ENCODE measurements around the gene IER5. TPM values are rescaled to one million over a fixed set of nuclear protein-coding genes. Genes with fewer than 3 reads are reported as not detected.

Gene IER5
- total RNA-seq, 1 experiment from 2014 or later: 18.2 TPM

GRCh38 chr1:181106479-181106878, 18.0 kb downstream of the IER5 start:
- H3K4me3 Mint-ChIP-seq: peak overlapping the region; percentile 79; the same call in 1 of the 2 replicates
- H3K27ac Mint-ChIP-seq: no peak overlapping the region
- POLR2A ChIA-PET: interaction anchor here (1.1 to 3.1 kb wide), 2 partner anchors 16 to 22 kb away, joined by 3 to 12 read pairs; no protein-coding TSS in a partner anchor
- no peak for DNase-seq (ENCODE audit: low spot score)
- CTCF ChIA-PET: interaction anchor here (0.8 to 2.4 kb wide), 6 partner anchors 9 to 36 kb away, joined by 3 to 20 read pairs (median 5); no protein-coding TSS in a partner anchor
- peaks cover 80% of the 10 kb centered on the region for H3K4me1 Mint-ChIP-seq
- no peak for ATAC-seq
- TF ChIP-seq, protein P1, sequence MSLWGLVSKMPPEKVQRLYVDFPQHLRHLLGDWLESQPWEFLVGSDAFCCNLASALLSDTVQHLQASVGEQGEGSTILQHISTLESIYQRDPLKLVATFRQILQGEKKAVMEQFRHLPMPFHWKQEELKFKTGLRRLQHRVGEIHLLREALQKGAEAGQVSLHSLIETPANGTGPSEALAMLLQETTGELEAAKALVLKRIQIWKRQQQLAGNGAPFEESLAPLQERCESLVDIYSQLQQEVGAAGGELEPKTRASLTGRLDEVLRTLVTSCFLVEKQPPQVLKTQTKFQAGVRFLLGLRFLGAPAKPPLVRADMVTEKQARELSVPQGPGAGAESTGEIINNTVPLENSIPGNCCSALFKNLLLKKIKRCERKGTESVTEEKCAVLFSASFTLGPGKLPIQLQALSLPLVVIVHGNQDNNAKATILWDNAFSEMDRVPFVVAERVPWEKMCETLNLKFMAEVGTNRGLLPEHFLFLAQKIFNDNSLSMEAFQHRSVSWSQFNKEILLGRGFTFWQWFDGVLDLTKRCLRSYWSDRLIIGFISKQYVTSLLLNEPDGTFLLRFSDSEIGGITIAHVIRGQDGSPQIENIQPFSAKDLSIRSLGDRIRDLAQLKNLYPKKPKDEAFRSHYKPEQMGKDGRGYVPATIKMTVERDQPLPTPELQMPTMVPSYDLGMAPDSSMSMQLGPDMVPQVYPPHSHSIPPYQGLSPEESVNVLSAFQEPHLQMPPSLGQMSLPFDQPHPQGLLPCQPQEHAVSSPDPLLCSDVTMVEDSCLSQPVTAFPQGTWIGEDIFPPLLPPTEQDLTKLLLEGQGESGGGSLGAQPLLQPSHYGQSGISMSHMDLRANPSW (CRISPR knock-in tag; conservative IDR thresholded peaks at IDR 0.05; ENCODE audit: low read depth): no peak
- no peak for TF ChIP-seq ZMAT4 (CRISPR knock-in tag; IDR thresholded peaks at IDR 0.05)
- TF ChIP-seq, protein P2, sequence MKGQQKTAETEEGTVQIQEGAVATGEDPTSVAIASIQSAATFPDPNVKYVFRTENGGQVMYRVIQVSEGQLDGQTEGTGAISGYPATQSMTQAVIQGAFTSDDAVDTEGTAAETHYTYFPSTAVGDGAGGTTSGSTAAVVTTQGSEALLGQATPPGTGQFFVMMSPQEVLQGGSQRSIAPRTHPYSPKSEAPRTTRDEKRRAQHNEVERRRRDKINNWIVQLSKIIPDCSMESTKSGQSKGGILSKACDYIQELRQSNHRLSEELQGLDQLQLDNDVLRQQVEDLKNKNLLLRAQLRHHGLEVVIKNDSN (CRISPR knock-in tag; IDR thresholded peaks at IDR 0.05): no peak
- TF ChIP-seq ZNF425 (CRISPR knock-in tag; conservative IDR thresholded peaks at IDR 0.05): no peak
- TF ChIP-seq CREB1 (CRISPR knock-in tag; IDR thresholded peaks at IDR 0.05): no peak
- TF ChIP-seq, protein P3, sequence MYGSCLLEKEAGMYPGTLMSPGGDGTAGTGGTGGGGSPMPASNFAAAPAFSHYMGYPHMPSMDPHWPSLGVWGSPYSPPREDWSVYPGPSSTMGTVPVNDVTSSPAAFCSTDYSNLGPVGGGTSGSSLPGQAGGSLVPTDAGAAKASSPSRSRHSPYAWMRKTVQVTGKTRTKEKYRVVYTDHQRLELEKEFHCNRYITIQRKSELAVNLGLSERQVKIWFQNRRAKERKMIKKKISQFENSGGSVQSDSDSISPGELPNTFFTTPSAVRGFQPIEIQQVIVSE (CRISPR knock-in tag; IDR thresholded peaks at IDR 0.05; ENCODE audit: borderline replicate concordance): no peak
- no peak for TF ChIP-seq ESRRA (CRISPR knock-in tag; IDR thresholded peaks at IDR 0.05; ENCODE audit: borderline replicate concordance)
- no peaks in the 10 kb centered on the region for H3K9me3 Mint-ChIP-seq
- peaks cover 72% of the 10 kb centered on the region for H3K27me3 Mint-ChIP-seq (ENCODE audit: low read depth)
- H3K36me3 Mint-ChIP-seq: no peaks in the 10 kb centered on the region

DNA sequence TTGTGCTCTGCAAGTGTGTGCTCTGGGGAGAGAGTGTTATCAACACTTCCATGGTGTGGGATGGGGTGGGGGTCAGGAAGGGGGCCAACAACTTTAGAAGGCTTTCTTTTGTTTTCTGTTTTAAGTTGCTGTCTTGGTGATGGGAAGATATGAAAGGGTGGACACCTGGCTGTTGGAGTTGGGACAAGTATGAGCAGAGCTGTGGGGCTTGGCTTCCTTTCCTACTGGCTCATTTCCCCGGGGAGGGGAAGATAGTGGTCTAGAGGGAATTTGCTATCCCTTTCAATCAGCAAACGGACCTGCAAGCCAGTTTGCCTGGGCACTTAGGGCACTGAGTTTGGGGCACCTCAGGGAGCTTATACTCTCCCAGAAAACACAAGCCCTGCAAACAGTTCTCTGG, 19.2 kb downstream of the IER5 start:
- ATAC-seq: no peak
- Mint-ChIP-seq H3K4me3 (no peak overlapping the region), H3K4me1 (peaks cover 78% of the 10 kb centered on the region), H3K27ac (no peak overlapping the region), H3K36me3 (no peaks in the 10 kb centered on the region), H3K9me3 (no peaks in the 10 kb centered on the region), H3K27me3 (ENCODE audit: low read depth) (peaks cover 69% of the 10 kb centered on the region)
- CTCF ChIA-PET: interaction anchor here (1.3 kb wide), 1 partner anchor 9 kb away, joined by 3 read pairs; no protein-coding TSS in a partner anchor
- no peak for TF ChIP-seq NFATC4 (CRISPR knock-in tag; IDR thresholded peaks at IDR 0.05)
- TF ChIP-seq, protein P4, sequence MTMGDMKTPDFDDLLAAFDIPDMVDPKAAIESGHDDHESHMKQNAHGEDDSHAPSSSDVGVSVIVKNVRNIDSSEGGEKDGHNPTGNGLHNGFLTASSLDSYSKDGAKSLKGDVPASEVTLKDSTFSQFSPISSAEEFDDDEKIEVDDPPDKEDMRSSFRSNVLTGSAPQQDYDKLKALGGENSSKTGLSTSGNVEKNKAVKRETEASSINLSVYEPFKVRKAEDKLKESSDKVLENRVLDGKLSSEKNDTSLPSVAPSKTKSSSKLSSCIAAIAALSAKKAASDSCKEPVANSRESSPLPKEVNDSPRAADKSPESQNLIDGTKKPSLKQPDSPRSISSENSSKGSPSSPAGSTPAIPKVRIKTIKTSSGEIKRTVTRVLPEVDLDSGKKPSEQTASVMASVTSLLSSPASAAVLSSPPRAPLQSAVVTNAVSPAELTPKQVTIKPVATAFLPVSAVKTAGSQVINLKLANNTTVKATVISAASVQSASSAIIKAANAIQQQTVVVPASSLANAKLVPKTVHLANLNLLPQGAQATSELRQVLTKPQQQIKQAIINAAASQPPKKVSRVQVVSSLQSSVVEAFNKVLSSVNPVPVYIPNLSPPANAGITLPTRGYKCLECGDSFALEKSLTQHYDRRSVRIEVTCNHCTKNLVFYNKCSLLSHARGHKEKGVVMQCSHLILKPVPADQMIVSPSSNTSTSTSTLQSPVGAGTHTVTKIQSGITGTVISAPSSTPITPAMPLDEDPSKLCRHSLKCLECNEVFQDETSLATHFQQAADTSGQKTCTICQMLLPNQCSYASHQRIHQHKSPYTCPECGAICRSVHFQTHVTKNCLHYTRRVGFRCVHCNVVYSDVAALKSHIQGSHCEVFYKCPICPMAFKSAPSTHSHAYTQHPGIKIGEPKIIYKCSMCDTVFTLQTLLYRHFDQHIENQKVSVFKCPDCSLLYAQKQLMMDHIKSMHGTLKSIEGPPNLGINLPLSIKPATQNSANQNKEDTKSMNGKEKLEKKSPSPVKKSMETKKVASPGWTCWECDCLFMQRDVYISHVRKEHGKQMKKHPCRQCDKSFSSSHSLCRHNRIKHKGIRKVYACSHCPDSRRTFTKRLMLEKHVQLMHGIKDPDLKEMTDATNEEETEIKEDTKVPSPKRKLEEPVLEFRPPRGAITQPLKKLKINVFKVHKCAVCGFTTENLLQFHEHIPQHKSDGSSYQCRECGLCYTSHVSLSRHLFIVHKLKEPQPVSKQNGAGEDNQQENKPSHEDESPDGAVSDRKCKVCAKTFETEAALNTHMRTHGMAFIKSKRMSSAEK (CRISPR knock-in tag; IDR thresholded peaks at IDR 0.05; ENCODE audit: borderline replicate concordance): no peak
- POLR2A ChIA-PET: no interaction called here
- DNase-seq (ENCODE audit: low spot score): no peak
